Measurements from ENCODE around the gene ESR2. TPM values are rescaled to one million over a fixed set of nuclear protein-coding genes. Genes with fewer than 3 reads are reported as not detected.

The ESR2 gene
- total RNA-seq, result 1 to 10 TPM in 1 of 4 donors, under 1 TPM in 2, not detected in 1; 0.27 to 1.0 (median 0.78) TPM

DNA sequence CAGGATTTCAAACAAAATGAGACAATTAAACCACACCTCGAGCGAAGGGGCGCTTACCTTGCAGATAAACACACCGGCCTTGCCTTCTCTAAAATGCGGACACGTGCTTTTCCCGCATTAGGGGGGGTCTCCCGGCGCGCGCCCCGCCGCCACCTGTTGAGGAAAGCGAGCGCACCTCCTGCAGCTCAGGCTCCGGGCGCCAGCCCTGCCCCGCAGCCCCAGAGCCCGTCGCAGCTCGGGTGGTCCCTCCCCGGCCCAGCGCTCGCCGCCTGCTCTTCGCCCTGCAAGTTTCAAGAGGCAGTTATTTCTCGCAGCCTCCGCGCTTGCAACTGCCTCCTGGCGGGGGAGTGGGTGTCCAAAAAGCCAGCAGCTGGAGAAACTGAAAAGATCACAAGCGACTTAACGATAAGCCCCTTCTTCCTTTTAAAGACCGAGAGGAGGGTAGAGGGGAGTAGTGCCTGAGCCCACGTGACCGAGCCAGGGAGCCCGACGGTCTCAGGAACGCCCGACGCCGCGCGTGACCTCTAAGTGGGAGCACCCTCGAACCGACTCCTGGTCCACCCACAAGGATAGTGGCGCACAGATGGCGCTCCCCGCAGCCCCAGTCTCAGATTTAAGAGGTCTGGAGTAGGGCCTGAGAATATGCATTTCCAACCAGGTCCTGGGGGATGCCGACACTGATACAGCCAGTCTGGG lies at the start of gene ESR2:
Gene ESR2 (minus strand): TSS at position 396 of the 696 bp plus-strand sequence. CDS start 11,386 bp downstream, outside the sequence.
- intact Hi-C loops (cut with DNase I), result loop anchor here (10.0 kb wide), 2 partner anchors 149 to 289 kb away; no protein-coding TSS in a partner anchor
- no peaks in the 10 kb centered on the region for H3K27me3 ChIP-seq
- peaks cover 3 to 14% of the 10 kb centered on the region in 2 donors for H3K4me1 ChIP-seq

DNA sequence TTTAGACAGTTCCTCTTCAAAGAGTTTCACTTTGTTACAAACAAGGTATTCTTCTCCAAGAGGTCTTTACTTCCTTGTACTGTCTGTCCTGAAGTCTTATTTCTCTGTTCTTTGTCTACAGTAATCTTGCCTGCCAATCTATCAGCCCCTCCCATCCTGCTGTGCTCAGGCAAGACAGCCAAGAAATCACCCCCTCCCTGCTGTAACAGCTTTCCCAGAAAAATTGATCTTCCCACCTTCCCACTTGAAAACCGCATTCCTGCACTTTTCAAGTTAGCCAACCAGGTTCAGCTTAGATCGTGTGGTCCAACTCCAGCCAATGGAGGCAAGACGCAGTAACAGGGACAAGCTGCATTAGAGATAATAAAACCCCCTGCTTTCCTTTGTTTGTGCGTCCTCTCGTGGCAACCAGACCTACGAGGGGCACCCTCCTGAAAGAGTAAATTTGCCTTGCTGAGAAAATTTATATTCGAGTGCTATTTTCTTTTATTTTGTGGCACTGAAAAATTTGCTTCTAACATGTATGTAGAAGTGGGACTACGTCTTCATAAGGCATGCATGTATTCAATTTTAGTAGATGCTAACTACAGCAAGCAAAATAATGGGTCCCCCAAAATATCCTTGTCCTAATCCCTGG lies 46.5 kb upstream of the ESR2 start:
- intact Hi-C loops (cut with DNase I), result loop anchor here (10.0 kb wide), 1 partner anchor 134 kb away; no protein-coding TSS in a partner anchor
- no peak for TF ChIP-seq POLR2A (IDR thresholded peaks at IDR 0.05)
- TF ChIP-seq, protein P1, sequence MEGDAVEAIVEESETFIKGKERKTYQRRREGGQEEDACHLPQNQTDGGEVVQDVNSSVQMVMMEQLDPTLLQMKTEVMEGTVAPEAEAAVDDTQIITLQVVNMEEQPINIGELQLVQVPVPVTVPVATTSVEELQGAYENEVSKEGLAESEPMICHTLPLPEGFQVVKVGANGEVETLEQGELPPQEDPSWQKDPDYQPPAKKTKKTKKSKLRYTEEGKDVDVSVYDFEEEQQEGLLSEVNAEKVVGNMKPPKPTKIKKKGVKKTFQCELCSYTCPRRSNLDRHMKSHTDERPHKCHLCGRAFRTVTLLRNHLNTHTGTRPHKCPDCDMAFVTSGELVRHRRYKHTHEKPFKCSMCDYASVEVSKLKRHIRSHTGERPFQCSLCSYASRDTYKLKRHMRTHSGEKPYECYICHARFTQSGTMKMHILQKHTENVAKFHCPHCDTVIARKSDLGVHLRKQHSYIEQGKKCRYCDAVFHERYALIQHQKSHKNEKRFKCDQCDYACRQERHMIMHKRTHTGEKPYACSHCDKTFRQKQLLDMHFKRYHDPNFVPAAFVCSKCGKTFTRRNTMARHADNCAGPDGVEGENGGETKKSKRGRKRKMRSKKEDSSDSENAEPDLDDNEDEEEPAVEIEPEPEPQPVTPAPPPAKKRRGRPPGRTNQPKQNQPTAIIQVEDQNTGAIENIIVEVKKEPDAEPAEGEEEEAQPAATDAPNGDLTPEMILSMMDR (IDR thresholded peaks at IDR 0.05), result no peak
- Histone ChIP-seq H3K9me3 (no peaks in the 10 kb centered on the region), H3K4me1 (peaks cover 0 to 3% of the 10 kb centered on the region in 2 donors), H3K4me3 (replicated peaks in 1 of 3) (no peak overlapping the region), H3K27ac (no peak overlapping the region), H3K27me3 (no peaks in the 10 kb centered on the region), H3K36me3 (no peaks in the 10 kb centered on the region)
- 97% methylated on average over 8 of the region's 8 CpGs for WGBS, 2 donors
- no peak for DNase-seq

More for the DNA sequence above, at the start of gene ESR2:
- 2 to 4% methylated on average over 31 to 38 of the region's 49 CpGs for WGBS, 2 donors
- Histone ChIP-seq H3K9me3 (no peaks in the 10 kb centered on the region), H3K4me3 (replicated peaks in 1 of 3) (peak within 1 kb of the TSS; percentile 15 to 30 (median 30)), H3K36me3 (no peaks in the 10 kb centered on the region), H3K27ac (no peak within 1 kb of the TSS)
- TF ChIP-seq POLR2A (IDR thresholded peaks at IDR 0.05), result no peak
- TF ChIP-seq, protein P1 (IDR thresholded peaks at IDR 0.05), result peak in 2 of 6 experiments; percentile 3 to 23
- DNase-seq, result peak; percentile 51

DNA sequence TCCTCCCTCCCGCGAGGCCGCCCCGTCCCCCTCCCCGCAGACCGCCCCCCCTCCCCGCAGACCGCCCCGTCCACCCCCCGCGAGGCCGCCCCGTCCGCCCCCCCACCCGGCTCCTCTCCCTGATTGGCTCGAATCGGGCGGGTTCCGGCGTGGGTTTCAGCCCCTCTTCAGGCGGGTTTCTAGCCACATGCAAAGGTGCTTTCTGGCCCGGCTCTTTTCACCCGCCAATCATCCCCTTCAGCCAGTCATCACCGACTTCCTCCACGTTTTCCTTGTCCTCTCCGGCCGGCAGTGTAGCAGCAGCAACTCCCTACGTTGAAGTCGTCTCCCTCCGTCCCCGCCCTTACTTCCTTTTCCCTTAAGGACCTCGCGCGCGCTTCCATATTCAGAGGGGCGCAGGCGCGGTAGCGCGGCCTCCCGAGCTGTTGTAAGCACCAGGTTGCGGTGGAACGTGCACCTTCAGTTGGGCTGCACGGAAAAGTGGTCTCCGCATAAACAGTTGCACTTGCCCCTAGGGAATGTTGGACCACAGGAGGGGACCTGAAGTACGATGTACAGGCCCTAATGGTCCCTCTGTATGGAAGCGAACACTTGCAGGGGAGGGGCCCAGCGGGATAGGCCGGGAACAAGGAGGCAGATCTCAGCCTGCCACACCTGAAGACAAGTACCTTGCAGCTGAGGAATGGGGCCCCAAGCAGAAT lies 44.6 kb upstream of the ESR2 start:
- Histone ChIP-seq H3K4me3 (replicated peaks in 1 of 3) (peak overlapping the region in 2 of 3 donors; percentile 59 to 85), H3K36me3 (no peaks in the 10 kb centered on the region), H3K27me3 (no peaks in the 10 kb centered on the region), H3K4me1 (peaks cover 0 to 3% of the 10 kb centered on the region in 2 donors), H3K27ac (peak overlapping the region; percentile 50 to 82 (median 65)), H3K9me3 (no peaks in the 10 kb centered on the region)
- TF ChIP-seq POLR2A (IDR thresholded peaks at IDR 0.05), result peak in 1 of 2 donors; percentile 87
- TF ChIP-seq, protein P1 (IDR thresholded peaks at IDR 0.05), result no peak
- peak; percentile 98 to 99 for DNase-seq
- intact Hi-C loops (cut with DNase I), result no loop called here
- 1 to 2% methylated on average over 29 to 34 of the region's 49 CpGs for WGBS, 2 donors

DNA sequence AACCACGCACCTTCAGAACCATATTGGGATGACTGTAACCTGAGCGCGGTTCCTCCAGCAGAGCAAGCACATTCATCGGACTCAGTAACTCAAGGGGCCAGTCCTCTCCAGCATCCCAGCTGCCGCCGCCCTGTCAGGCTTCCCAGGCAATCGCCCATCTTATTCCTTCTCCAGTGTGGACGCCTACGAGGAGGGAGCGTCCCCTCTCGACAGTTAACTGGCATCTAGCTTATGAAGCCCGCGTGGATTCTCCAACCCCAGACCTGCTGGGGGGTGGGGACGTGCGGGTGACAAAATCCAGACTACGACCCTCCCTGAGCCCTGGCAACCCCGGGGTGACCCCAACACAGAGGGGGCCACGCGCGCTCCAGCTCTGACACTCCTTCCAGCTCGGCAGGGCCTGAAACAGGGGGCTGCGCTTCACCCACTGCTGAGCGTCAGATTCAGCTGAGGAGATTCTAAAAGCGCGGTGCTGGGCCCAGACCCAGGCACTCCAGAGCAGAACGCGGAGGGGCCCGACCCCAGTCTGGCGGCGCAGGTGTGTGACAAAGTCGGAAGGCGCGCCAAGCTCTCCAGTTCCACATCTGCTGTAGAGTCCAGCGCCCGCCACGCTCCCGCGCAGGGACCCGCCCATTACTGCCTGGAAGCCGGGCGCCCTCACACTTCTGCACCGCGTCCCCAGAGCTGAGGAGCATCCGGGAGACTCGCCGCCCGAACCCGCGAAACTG lies 43.9 kb upstream of the ESR2 start:
- intact Hi-C loops (cut with DNase I), result no loop called here
- TF ChIP-seq, protein P1 (IDR thresholded peaks at IDR 0.05), result no peak
- no peak for TF ChIP-seq POLR2A (IDR thresholded peaks at IDR 0.05)
- peaks cover 0 to 3% of the 10 kb centered on the region in 2 donors for H3K4me1 ChIP-seq
- 0 to 1% methylated on average over 6 to 42 of the region's 49 CpGs for WGBS, 2 donors
- peak overlapping the region; percentile 35 to 85 (median 59) for H3K4me3 ChIP-seq (replicated peaks in 1 of 3)
- H3K9me3 ChIP-seq, result no peaks in the 10 kb centered on the region
- peak overlapping the region; percentile 50 to 82 (median 65) for H3K27ac ChIP-seq
- peak; percentile 45 to 78 for DNase-seq
- no peaks in the 10 kb centered on the region for H3K36me3 ChIP-seq
- no peaks in the 10 kb centered on the region for H3K27me3 ChIP-seq
